HepG2 (cell line): ENCODE results near the gene HYAL1. TPM values are rescaled to one million over a fixed set of nuclear protein-coding genes. Genes with fewer than 3 reads are reported as not detected.

ENCODE experiments used
- AGO2 ChIP-seq: fragments of 200-400 bp; formaldehyde crosslinking; optimal IDR thresholded peaks from 2 replicates; pipeline ENCODE3; 2017; ENCODE audit warnings: mild to moderate bottlenecking, low read depth, low read length, moderate library complexity
- EP300 ChIP-seq, 3 experiments: sonication (generic) in 1 of 3; formaldehyde crosslinking in 1 of 3; IDR thresholded peaks; 2 replicates each; pipeline versions ENCODE4 v1.5.1 to v1.6.1; 2011 to 2020; ENCODE audit warnings: low read depth in 2 of 3, low read length in 2 of 3, borderline replicate concordance in 1 of 3, improper control_type of control experiment in 1 of 3, mild to moderate bottlenecking in 1 of 3, missing genetic modification reagents in 1 of 3, moderate library complexity in 1 of 3
- FOSL2 ChIP-seq: sonication (generic); formaldehyde crosslinking; IDR thresholded peaks from 2 replicates; pipeline ENCODE4 v1.4.0; 2020; ENCODE audit warnings: missing genetic modification reagents
- GLI4 ChIP-seq: sonication (generic); formaldehyde crosslinking; IDR thresholded peaks from 2 replicates; pipeline ENCODE4 v1.5.1; 2020; ENCODE audit warnings: missing genetic modification reagents, mild to moderate bottlenecking, moderate library complexity, borderline replicate concordance
- HNRNPL ChIP-seq: fragments of 200-400 bp; formaldehyde crosslinking; IDR thresholded peaks from 2 replicates; pipeline ENCODE4 v1.6.1; 2017; ENCODE audit warnings: mild to moderate bottlenecking, low read depth, low read length
- MAZ ChIP-seq, 2 experiments: sonication (generic) in 1 of 2; formaldehyde crosslinking in 1 of 2; IDR thresholded peaks; 2 replicates each; pipeline versions ENCODE4 v1.5.0 to v1.6.1; 2012 to 2020; ENCODE audit warnings: low read depth in 2 of 2, mild to moderate bottlenecking in 2 of 2, borderline replicate concordance in 1 of 2, improper control_type of control experiment in 1 of 2, low read length in 1 of 2, missing genetic modification reagents in 1 of 2, moderate library complexity in 1 of 2
- NR2C2 ChIP-seq: sonication (generic); formaldehyde crosslinking; IDR thresholded peaks from 2 replicates; pipeline ENCODE4 v1.4.0; 2020; ENCODE audit warnings: missing genetic modification reagents, mild to moderate bottlenecking, moderate library complexity, borderline replicate concordance
- PBX2 ChIP-seq: IDR thresholded peaks from 2 replicates; pipeline ENCODE4 v1.6.1; 2016; ENCODE audit warnings: control low read depth
- PHF21A ChIP-seq: sonication (generic); formaldehyde crosslinking; IDR thresholded peaks from 2 replicates; pipeline ENCODE4 v1.5.0; 2020; ENCODE audit warnings: mild to moderate bottlenecking, missing genetic modification reagents
- RBFOX2 ChIP-seq: fragments of 200-400 bp; formaldehyde crosslinking; IDR thresholded peaks from 2 replicates; pipeline ENCODE4 v1.6.1; 2017; ENCODE audit warnings: low read depth, mild to moderate bottlenecking, low read length
- SAFB2 ChIP-seq: sonication (generic); formaldehyde crosslinking; IDR thresholded peaks from 2 replicates; pipeline ENCODE4 v1.5.1; 2020; ENCODE audit warnings: missing genetic modification reagents, low read depth, mild to moderate bottlenecking, borderline replicate concordance
- SIX4 ChIP-seq: sonication (generic); formaldehyde crosslinking; IDR thresholded peaks from 2 replicates; pipeline ENCODE4 v1.4.0; 2020; ENCODE audit warnings: missing genetic modification reagents
- TAF15 ChIP-seq: fragments of 200-400 bp; formaldehyde crosslinking; IDR thresholded peaks from one replicate; pipeline ENCODE4 v1.6.1; 2018; ENCODE audit warnings: mild to moderate bottlenecking, low read depth, low read length; ENCODE audit not compliant: poor library complexity, severe bottlenecking
- ZFX ChIP-seq: sonication (generic); formaldehyde crosslinking; IDR thresholded peaks from 2 replicates; pipeline ENCODE4 v1.4.0; 2020; ENCODE audit warnings: mild to moderate bottlenecking, low read depth, missing genetic modification reagents, moderate library complexity
- ZFY ChIP-seq: sonication (generic); formaldehyde crosslinking; IDR thresholded peaks from 2 replicates; pipeline ENCODE4 v1.4.0; 2020; ENCODE audit warnings: missing genetic modification reagents
- ZNF883 ChIP-seq: sonication (generic); formaldehyde crosslinking; IDR thresholded peaks from 2 replicates; pipeline ENCODE4 v1.5.1; 2020; ENCODE audit warnings: mild to moderate bottlenecking, missing genetic modification reagents; ENCODE audit errors: not compliant biosample characterization
- polyA plus RNA-seq, 8 experiments: library from polyadenylated mRNA; depleted of rRNA in 3 of 8; stranded (reverse) in 7 of 8; unstranded in 1 of 8; fragments of >200 nt; fragmentation: Illumina TruSeq in 4 of 8; extraction: Trizol in 4 of 8; gene quantifications; 2 replicates each; pipeline versions ENCODE4 v1.2.1 to v1.2.3, GENCODE V29; 2011 to 2016; ENCODE audit warnings: low read depth in 4 of 8, missing spikeins in 1 of 8, mixed read lengths in 1 of 8; ENCODE audit not compliant: insufficient read depth in 1 of 8
- total RNA-seq, 5 experiments: library from RNA; depleted of rRNA; stranded (reverse); fragments of >200 nt; fragmentation: Illumina TruSeq; extraction: Trizol; gene quantifications; 2 replicates each; pipeline ENCODE4 v1.2.3, GENCODE V29; 2016; ENCODE audit warnings: low read depth in 1 of 5
- TF ChIP-seq, protein P1 (sequence below): sonication (generic); formaldehyde crosslinking; IDR thresholded peaks from 2 replicates; pipeline ENCODE4 v1.5.1; 2020; ENCODE audit warnings: mild to moderate bottlenecking, missing genetic modification reagents, moderate library complexity
- TF ChIP-seq, protein P2 (sequence below): sonication (generic); formaldehyde crosslinking; IDR thresholded peaks from 2 replicates; pipeline ENCODE4 v1.4.0; 2020; ENCODE audit warnings: low read depth, mild to moderate bottlenecking, missing genetic modification reagents
- TF ChIP-seq, protein P3 (sequence below): sonication (generic); formaldehyde crosslinking; IDR thresholded peaks from 2 replicates; pipeline ENCODE4 v1.5.0; 2020; ENCODE audit warnings: missing genetic modification reagents, mild to moderate bottlenecking, borderline replicate concordance

HYAL1 gene
- total and polyA plus RNA-seq, 2 of the 13 experiments (the other 11 are each of a cell fraction or from before 2014, with no cell fraction given) = 76.5 to 193 TPM

DNA sequence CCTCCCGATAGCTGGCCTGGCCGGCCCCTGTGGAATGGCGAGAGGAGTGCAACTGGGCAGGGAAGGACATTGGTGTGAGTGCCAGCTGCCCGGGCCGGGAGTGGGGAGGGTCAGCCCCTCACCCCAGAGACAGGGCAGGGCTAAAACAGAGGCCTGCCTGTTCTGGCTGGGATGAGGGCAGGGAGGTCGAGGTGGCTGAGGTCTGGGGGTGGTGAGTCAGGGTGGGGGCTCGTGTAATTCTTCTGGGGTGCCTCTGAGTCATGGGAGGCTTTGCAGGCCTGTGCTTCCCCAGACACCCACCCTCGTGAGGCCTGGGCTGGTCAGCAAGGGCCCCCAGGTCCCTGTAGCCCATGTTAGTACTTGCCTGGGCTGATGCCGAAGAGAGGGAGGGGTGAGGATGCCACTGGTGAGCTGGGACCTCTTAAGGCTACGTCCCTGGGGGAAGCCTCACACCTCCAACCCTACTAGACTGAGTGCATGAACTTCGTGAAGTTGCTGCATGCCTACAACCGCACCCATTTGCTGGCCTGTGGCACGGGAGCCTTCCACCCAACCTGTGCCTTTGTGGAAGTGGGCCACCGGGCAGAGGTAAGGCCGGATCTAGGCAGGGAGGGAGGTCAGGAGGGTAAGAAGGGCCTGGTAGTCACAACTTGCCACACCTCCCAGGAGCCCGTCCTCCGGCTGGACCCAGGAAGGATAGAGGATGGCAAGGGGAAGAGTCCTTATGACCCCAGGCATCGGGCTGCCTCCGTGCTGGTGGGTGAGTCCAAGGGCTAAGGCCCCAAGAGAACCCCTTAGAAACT is 32.8 kb downstream of the HYAL1 start (continued):
- peak; percentile 15; the same call in 1 of the 2 replicates for TF ChIP-seq GLI4 (CRISPR knock-in tag)
- TF ChIP-seq, protein P1, sequence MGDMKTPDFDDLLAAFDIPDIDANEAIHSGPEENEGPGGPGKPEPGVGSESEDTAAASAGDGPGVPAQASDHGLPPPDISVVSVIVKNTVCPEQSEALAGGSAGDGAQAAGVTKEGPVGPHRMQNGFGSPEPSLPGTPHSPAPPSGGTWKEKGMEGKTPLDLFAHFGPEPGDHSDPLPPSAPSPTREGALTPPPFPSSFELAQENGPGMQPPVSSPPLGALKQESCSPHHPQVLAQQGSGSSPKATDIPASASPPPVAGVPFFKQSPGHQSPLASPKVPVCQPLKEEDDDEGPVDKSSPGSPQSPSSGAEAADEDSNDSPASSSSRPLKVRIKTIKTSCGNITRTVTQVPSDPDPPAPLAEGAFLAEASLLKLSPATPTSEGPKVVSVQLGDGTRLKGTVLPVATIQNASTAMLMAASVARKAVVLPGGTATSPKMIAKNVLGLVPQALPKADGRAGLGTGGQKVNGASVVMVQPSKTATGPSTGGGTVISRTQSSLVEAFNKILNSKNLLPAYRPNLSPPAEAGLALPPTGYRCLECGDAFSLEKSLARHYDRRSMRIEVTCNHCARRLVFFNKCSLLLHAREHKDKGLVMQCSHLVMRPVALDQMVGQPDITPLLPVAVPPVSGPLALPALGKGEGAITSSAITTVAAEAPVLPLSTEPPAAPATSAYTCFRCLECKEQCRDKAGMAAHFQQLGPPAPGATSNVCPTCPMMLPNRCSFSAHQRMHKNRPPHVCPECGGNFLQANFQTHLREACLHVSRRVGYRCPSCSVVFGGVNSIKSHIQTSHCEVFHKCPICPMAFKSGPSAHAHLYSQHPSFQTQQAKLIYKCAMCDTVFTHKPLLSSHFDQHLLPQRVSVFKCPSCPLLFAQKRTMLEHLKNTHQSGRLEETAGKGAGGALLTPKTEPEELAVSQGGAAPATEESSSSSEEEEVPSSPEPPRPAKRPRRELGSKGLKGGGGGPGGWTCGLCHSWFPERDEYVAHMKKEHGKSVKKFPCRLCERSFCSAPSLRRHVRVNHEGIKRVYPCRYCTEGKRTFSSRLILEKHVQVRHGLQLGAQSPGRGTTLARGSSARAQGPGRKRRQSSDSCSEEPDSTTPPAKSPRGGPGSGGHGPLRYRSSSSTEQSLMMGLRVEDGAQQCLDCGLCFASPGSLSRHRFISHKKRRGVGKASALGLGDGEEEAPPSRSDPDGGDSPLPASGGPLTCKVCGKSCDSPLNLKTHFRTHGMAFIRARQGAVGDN (CRISPR knock-in tag) = peak; percentile 70
- TF ChIP-seq PHF21A (CRISPR knock-in tag) = 0 out of 2 replicates have a peak, but pooled peaks have one; percentile 5
- no peak for TF ChIP-seq TAF15
- no peak for TF ChIP-seq EP300 (IDR thresholded peaks at IDR 0.05; ENCODE audit: low read depth in 2 of 2, low read length in 2 of 2)
- peak; percentile 13; the same call in 1 of the 2 replicates for TF ChIP-seq EP300 (CRISPR knock-in tag; IDR thresholded peaks at IDR 0.05; ENCODE audit: borderline replicate concordance)
- TF ChIP-seq, protein P2, sequence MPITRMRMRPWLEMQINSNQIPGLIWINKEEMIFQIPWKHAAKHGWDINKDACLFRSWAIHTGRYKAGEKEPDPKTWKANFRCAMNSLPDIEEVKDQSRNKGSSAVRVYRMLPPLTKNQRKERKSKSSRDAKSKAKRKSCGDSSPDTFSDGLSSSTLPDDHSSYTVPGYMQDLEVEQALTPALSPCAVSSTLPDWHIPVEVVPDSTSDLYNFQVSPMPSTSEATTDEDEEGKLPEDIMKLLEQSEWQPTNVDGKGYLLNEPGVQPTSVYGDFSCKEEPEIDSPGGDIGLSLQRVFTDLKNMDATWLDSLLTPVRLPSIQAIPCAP (CRISPR knock-in tag) = no peak
- peak; percentile 39; the same call in 1 of the 2 replicates for TF ChIP-seq ZFX (CRISPR knock-in tag)
- peak; percentile 70 for TF ChIP-seq RBFOX2
- TF ChIP-seq, protein P3, sequence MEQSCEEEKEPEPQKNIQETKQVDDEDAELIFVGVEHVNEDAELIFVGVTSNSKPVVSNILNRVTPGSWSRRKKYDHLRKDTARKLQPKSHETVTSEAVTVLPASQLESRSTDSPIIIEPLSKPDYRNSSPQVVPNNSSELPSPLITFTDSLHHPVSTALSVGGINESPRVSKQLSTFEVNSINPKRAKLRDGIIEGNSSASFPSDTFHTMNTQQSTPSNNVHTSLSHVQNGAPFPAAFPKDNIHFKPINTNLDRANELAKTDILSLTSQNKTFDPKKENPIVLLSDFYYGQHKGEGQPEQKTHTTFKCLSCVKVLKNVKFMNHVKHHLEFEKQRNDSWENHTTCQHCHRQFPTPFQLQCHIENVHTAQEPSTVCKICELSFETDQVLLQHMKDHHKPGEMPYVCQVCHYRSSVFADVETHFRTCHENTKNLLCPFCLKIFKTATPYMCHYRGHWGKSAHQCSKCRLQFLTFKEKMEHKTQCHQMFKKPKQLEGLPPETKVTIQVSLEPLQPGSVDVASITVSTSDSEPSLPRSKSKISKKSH (CRISPR knock-in tag) = peak; percentile 27; the same call in 1 of the 2 replicates
- peak; percentile 16; the same call in 1 of the 2 replicates for TF ChIP-seq ZFY (CRISPR knock-in tag)
- 0 out of 2 replicates have a peak, but pooled peaks have one; percentile 39 for TF ChIP-seq SAFB2
- TF ChIP-seq SIX4 (CRISPR knock-in tag) = no peak
- no peak for TF ChIP-seq MAZ (IDR thresholded peaks at IDR 0.05; ENCODE audit: borderline replicate concordance, low read depth, low read length)
- TF ChIP-seq MAZ (CRISPR knock-in tag; IDR thresholded peaks at IDR 0.05; ENCODE audit: low read depth) = 0 out of 2 replicates have a peak, but pooled peaks have one; percentile 37
- TF ChIP-seq HNRNPL = peak; percentile 92
- peak; percentile 20 for TF ChIP-seq ZNF883
- no peak for TF ChIP-seq PBX2 (CRISPR knock-in tag)
- 0 out of 2 replicates have a peak, but pooled peaks have one; percentile 15 for TF ChIP-seq NR2C2
- TF ChIP-seq FOSL2 (CRISPR knock-in tag) = peak; percentile 16; the same call in 1 of the 2 replicates
- peak; percentile 76 for TF ChIP-seq AGO2
